B cell (primary cell): ENCODE measurements around the gene KRTAP10-8. TPM values are rescaled to one million over a fixed set of nuclear protein-coding genes. Genes with fewer than 3 reads are reported as not detected.
"Not testable (repeated sequence)": the region's sequence is repeated elsewhere in the genome, so short reads cannot be mapped to it uniquely, and the experiment has no call there.

Experiments used
- ATAC-seq: fragments of 200-7000 bp; cut with Tn5 transposase; one replicate; pipeline ENCODE4 v1.10.0; 2021; ENCODE audit warnings: low read depth, mild to moderate bottlenecking, moderate number of reproducible peaks, moderate library complexity
- CTCF ChIA-PET: fragments of 350-600 bp; sonication (Branson Sonifier 250); formaldehyde crosslinking; loops from one replicate; lab custom pipeline; 2021; ENCODE audit warnings: antibody characterized with exemption, inconsistent platforms; lab: Charles Lee
- POLR2A ChIA-PET: fragments of 350-600 bp; sonication (Branson Sonifier 250); formaldehyde crosslinking; loops from one replicate; lab custom pipeline; 2021; ENCODE audit warnings: antibody characterized with exemption; lab: Charles Lee
- DNase-seq: peaks from one replicate; pipeline ENCODE4 v3.0.0; 2013
- H2AFZ ChIP-seq: 2 replicates; pipeline ENCODE4 v1.6.1; 2012; ENCODE audit warnings: mild to moderate bottlenecking, low read depth, low read length; ENCODE audit not compliant: insufficient read depth, poor library complexity, severe bottlenecking
- H3K27ac ChIP-seq, 2 donors: 1 replicate in 1 of 2; 2 replicates in 1 of 2; pipeline ENCODE4 v1.5.1; 2012 to 2013; ENCODE audit warnings: low read length in 2 of 2, mild to moderate bottlenecking in 2 of 2, moderate library complexity in 1 of 2
- H3K27me3 ChIP-seq, 4 experiments: fragments of 200-600 bp in 1 of 4; sonication (generic) in 1 of 4; replicated peaks in 1 of 4; 1 replicate in 2 of 4; 2 replicates in 2 of 4; pipeline versions ENCODE4 v1.6.1 to v1.7.0; 2013 to 2016; ENCODE audit warnings: low read length in 3 of 4, mild to moderate bottlenecking in 2 of 4, mixed read lengths in 1 of 4, moderate library complexity in 1 of 4; ENCODE audit not compliant: insufficient read depth in 4 of 4, control insufficient read depth in 3 of 4; ENCODE audit errors: control extremely low read depth in 1 of 4
- H3K36me3 ChIP-seq, 2 experiments: replicated peaks in 1 of 2; 1 replicate in 1 of 2; 2 replicates in 1 of 2; pipeline versions ENCODE4 v1.6.1 to v1.7.1; 2013; ENCODE audit warnings: low read length in 1 of 2; ENCODE audit not compliant: insufficient read depth in 2 of 2, control insufficient read depth in 1 of 2; ENCODE audit errors: control extremely low read depth in 1 of 2, extremely low read depth in 1 of 2
- H3K4me1 ChIP-seq, 2 donors: fragments of 200-600 bp in 1 of 2; sonication (generic) in 1 of 2; 1 replicate in 1 of 2; 2 replicates in 1 of 2; pipeline versions ENCODE4 v1.5.1 to v1.6.1; 2013 to 2017; ENCODE audit warnings: low read length in 2 of 2; ENCODE audit not compliant: control insufficient read depth in 2 of 2, insufficient read depth in 2 of 2
- H3K4me2 ChIP-seq: replicated peaks from 2 replicates; pipeline ENCODE3; 2012; ENCODE audit warnings: mild to moderate bottlenecking, low read depth, low read length; ENCODE audit not compliant: poor library complexity, severe bottlenecking
- H3K4me3 ChIP-seq, 5 experiments: fragments of 200-600 bp in 1 of 5; sonication (generic) in 1 of 5; 1 replicate in 3 of 5; 2 replicates in 2 of 5; pipeline versions ENCODE4 v1.5.1 to v1.7.0; 2011 to 2016; ENCODE audit warnings: low read length in 4 of 5, mild to moderate bottlenecking in 4 of 5, low read depth in 2 of 5, control low read depth in 1 of 5, moderate library complexity in 1 of 5; ENCODE audit not compliant: insufficient read depth in 1 of 5; ENCODE audit errors: control extremely low read depth in 1 of 5, extremely low read depth in 1 of 5
- H3K79me2 ChIP-seq: fragments of 200-600 bp; sonication (generic); one replicate; pipeline ENCODE4 v1.6.0; 2016; ENCODE audit warnings: low read length; ENCODE audit not compliant: control insufficient read depth, insufficient read depth
- H3K9ac ChIP-seq: fragments of 200-600 bp; sonication (generic); 2 replicates; pipeline ENCODE4 v1.6.1; 2017; ENCODE audit warnings: mild to moderate bottlenecking, low read length, moderate library complexity
- H3K9me3 ChIP-seq, 3 donors: one replicate each; pipeline versions ENCODE4 v1.6.1 to v1.7.1; 2013; ENCODE audit warnings: low read length in 2 of 3; ENCODE audit not compliant: control insufficient read depth in 2 of 3, insufficient read depth in 1 of 3; ENCODE audit errors: control extremely low read depth in 1 of 3
- H4K20me1 ChIP-seq: 2 replicates; pipeline ENCODE4 v1.6.0; 2012; ENCODE audit warnings: mild to moderate bottlenecking, low read length; ENCODE audit not compliant: insufficient read depth, control insufficient read depth, poor library complexity, severe bottlenecking
- H3K27ac Mint-ChIP-seq: one replicate; pipeline ENCODE4 v1.8.0; 2021; ENCODE audit warnings: mixed read lengths
- H3K27me3 Mint-ChIP-seq: one replicate; pipeline ENCODE4 v1.8.0; 2021; ENCODE audit warnings: mixed read lengths
- H3K4me1 Mint-ChIP-seq: one replicate; pipeline ENCODE4 v1.8.0; 2021; ENCODE audit warnings: mixed read lengths
- H3K4me3 Mint-ChIP-seq: one replicate; pipeline ENCODE4 v1.8.0; 2021; ENCODE audit warnings: mixed read lengths
- H3K9me3 Mint-ChIP-seq: one replicate; pipeline ENCODE4 v1.8.0; 2022; ENCODE audit warnings: mixed read lengths; ENCODE audit not compliant: insufficient read depth
- EZH2 ChIP-seq: IDR thresholded peaks from 2 replicates; pipeline ENCODE4 v1.6.1; 2012; ENCODE audit warnings: borderline replicate concordance, low read depth, mild to moderate bottlenecking, moderate library complexity, low read length; ENCODE audit not compliant: insufficient read depth, poor library complexity, severe bottlenecking
- WGBS: methylation state at CpG from one replicate; pipeline ENCODE4 v1.1.5; 2013; ENCODE audit warnings: missing lambda C conversion rate; ENCODE audit not compliant: insufficient coverage; 5-methylcytosine and 5-hydroxymethylcytosine counted together
- intact Hi-C: fragments of 100-400 bp; cut with micrococcal nuclease; formaldehyde crosslinking; loops from one replicate; pipeline ENCODE4 v1.10.0; 2022
- polyA plus RNA-seq: library from polyadenylated mRNA; depleted of rRNA; stranded (reverse); fragments of >200 nt; gene quantifications from 2 replicates; pipeline ENCODE4 v1.2.3, GENCODE V29; 2012
- total RNA-seq, 2 donors: library from RNA; stranded (reverse); fragments of 120-200 nt in 1 of 2; gene quantifications; 1 replicate in 1 of 2; 2 replicates in 1 of 2; pipeline versions ENCODE4 v1.2.3 to v1.2.4, GENCODE V29; 2013 to 2022
- TF ChIP-seq, protein P1 (sequence below): fragments of 200-600 bp; IDR thresholded peaks from one replicate; pipeline ENCODE4 v1.8.0; 2022; ENCODE audit warnings: antibody characterized with exemption, mild to moderate bottlenecking

KRTAP10-8 gene
- total and polyA plus RNA-seq, 2 donors (not counting 1 experiment from before 2014, with no cell fraction given), result not detected

GRCh38 chr21:44609193-44609592, 2.7 kb upstream of the KRTAP10-8 start:
- no peak overlapping the region for H3K9ac ChIP-seq
- no peak overlapping the region for H3K4me2 ChIP-seq
- ChIA-PET CTCF (no interaction called here), POLR2A (no interaction called here)
- H3K27me3 ChIP-seq, result peaks cover 0 to 6% (median 0%) of the 10 kb centered on the region in 4 experiments
- Mint-ChIP-seq H3K27me3 (peaks cover 32% of the 10 kb centered on the region), H3K27ac (no peak overlapping the region), H3K9me3 (peaks cover 19% of the 10 kb centered on the region), H3K4me3 (no peak overlapping the region), H3K4me1 (no peaks in the 10 kb centered on the region)
- intact Hi-C loops, result no loop called here
- no peaks in the 10 kb centered on the region for H3K79me2 ChIP-seq
- no peak overlapping the region for H3K27ac ChIP-seq
- H3K36me3 ChIP-seq, result no peaks in the 10 kb centered on the region
- H2AFZ ChIP-seq, result no peak overlapping the region
- DNase-seq (no peak), ATAC-seq (no peak)
- H3K9me3 ChIP-seq, result peaks cover 4 to 29% (median 25%) of the 10 kb centered on the region in 3 donors
- no peaks in the 10 kb centered on the region for H4K20me1 ChIP-seq
- TF ChIP-seq, protein P1, sequence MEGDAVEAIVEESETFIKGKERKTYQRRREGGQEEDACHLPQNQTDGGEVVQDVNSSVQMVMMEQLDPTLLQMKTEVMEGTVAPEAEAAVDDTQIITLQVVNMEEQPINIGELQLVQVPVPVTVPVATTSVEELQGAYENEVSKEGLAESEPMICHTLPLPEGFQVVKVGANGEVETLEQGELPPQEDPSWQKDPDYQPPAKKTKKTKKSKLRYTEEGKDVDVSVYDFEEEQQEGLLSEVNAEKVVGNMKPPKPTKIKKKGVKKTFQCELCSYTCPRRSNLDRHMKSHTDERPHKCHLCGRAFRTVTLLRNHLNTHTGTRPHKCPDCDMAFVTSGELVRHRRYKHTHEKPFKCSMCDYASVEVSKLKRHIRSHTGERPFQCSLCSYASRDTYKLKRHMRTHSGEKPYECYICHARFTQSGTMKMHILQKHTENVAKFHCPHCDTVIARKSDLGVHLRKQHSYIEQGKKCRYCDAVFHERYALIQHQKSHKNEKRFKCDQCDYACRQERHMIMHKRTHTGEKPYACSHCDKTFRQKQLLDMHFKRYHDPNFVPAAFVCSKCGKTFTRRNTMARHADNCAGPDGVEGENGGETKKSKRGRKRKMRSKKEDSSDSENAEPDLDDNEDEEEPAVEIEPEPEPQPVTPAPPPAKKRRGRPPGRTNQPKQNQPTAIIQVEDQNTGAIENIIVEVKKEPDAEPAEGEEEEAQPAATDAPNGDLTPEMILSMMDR, result no peak
- no peak for TF ChIP-seq EZH2
- H3K4me1 ChIP-seq, result no peaks in the 10 kb centered on the region
- no peak overlapping the region for H3K4me3 ChIP-seq

DNA sequence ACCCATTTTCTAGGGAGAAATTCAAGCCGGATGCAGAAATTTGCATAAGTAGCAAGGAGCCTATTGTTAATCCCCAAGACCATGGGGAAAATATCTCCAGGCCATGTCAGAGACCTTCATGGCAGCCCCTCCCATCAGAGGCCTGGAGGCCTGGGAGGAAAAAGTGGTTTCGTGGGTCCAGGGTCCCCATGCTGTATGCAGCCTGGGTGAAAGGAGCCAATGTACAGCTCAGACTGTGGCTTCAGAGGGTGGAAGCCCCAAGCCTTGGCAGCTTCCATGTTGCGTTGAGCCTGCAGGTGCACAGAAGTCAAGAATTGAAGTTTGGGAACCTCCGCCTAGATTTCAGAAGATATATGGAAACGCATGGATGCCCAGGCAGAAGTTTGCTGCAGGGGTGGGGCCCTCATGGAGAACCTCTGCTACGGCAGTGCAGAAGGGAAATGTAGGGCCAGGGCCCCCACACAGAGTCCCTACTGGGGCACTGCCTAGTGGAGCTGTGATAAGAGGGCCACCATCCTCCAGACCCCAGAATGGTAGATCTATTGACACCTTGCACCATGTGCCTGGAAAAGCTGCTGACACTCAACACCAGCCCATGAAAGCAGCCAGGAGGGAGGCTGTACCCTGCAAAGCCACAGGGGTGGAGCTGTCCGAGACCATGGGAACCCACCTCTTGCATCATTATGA, 1.6 kb upstream of the KRTAP10-8 start:
- H3K79me2 ChIP-seq, POLR2A ChIA-PET, H2AFZ ChIP-seq, H3K4me3 ChIP-seq, H3K36me3 ChIP-seq, H3K4me1 ChIP-seq, H3K4me2 ChIP-seq, ATAC-seq, H4K20me1 ChIP-seq, H3K4me1 Mint-ChIP-seq, intact Hi-C loops, H3K4me3 Mint-ChIP-seq, H3K27ac Mint-ChIP-seq, H3K9ac ChIP-seq, DNase-seq, H3K27me3 ChIP-seq, CTCF ChIA-PET, H3K27ac ChIP-seq: not testable (repeated sequence)
- H3K9me3 ChIP-seq, result peaks cover 4 to 31% (median 25%) of the 10 kb centered on the region in 3 donors
- Mint-ChIP-seq H3K27me3 (peaks cover 25% of the 10 kb centered on the region), H3K9me3 (peaks cover 19% of the 10 kb centered on the region)
- WGBS, result 94% methylated on average over 6 of the region's 7 CpGs
